Measurements from ENCODE around the gene DDX55.

DNA sequence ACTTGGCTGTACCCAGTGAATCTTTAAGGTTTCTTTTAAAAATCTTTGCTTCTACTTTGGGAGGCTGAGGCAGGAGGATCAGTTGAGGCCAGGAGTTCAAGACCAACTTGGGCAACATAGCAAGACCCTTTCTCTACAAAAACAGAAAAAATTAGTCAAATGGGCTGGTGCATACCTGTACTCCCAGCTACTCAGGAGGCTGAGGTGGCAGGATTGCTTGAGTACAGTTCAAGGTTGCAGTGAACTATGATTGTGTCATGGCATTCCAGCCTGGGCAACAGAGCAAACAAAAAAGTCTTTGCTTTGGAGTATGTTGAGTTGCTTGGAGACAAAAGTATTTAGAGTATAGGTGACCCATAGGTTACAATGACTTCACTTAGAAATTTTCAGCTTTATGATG lies 6.2 kb upstream of the DDX55 start:
- TF ChIP-seq, protein P1, sequence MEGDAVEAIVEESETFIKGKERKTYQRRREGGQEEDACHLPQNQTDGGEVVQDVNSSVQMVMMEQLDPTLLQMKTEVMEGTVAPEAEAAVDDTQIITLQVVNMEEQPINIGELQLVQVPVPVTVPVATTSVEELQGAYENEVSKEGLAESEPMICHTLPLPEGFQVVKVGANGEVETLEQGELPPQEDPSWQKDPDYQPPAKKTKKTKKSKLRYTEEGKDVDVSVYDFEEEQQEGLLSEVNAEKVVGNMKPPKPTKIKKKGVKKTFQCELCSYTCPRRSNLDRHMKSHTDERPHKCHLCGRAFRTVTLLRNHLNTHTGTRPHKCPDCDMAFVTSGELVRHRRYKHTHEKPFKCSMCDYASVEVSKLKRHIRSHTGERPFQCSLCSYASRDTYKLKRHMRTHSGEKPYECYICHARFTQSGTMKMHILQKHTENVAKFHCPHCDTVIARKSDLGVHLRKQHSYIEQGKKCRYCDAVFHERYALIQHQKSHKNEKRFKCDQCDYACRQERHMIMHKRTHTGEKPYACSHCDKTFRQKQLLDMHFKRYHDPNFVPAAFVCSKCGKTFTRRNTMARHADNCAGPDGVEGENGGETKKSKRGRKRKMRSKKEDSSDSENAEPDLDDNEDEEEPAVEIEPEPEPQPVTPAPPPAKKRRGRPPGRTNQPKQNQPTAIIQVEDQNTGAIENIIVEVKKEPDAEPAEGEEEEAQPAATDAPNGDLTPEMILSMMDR (IDR thresholded peaks at IDR 0.05; ENCODE audit: low read depth, low read length) = no peak
- TF ChIP-seq EZH2phosphoT487 (IDR thresholded peaks at IDR 0.05; ENCODE audit: low read depth) = no peak

Measured in OCI-LY3 (cell line).